Gastrocnemius medialis (tissue), 4 donors: ENCODE data around the gene FAM83F. TPM values are rescaled to one million over a fixed set of nuclear protein-coding genes. Genes with fewer than 3 reads are reported as not detected.

Experiments used
- ATAC-seq, 2 donors: fragments of 150-250 bp; one replicate each; pipeline ENCODE4 v1.9.1; 2016
- DNase-seq, 2 donors: peaks; one replicate each; pipeline ENCODE4 v3.0.0-alpha.2; 2019
- H3K27ac ChIP-seq, 4 donors: fragments of 200-600 bp; sonication (generic); 1 replicate in 1 of 4; 2 replicates in 3 of 4; pipeline ENCODE4 v1.5.1; 2016 to 2018; ENCODE audit warnings: mild to moderate bottlenecking in 2 of 4, moderate library complexity in 1 of 4
- H3K27me3 ChIP-seq, 3 donors: fragments of 200-600 bp; sonication (generic) in 2 of 3; 1 replicate in 1 of 3; 2 replicates in 2 of 3; pipeline versions ENCODE4 v1.5.1 to v1.6.0; 2016 to 2019; ENCODE audit warnings: mild to moderate bottlenecking in 1 of 3, moderate library complexity in 1 of 3
- H3K36me3 ChIP-seq, 2 donors: fragments of 200-600 bp; sonication (generic) in 1 of 2; one replicate each; pipeline ENCODE4 v1.5.1; 2017 to 2018
- H3K4me1 ChIP-seq, 2 donors: fragments of 200-600 bp; sonication (generic) in 1 of 2; one replicate each; pipeline ENCODE4 v1.5.1; 2016 to 2017; ENCODE audit warnings: mild to moderate bottlenecking in 2 of 2
- H3K4me3 ChIP-seq, 4 donors: fragments of 200-600 bp; sonication (generic) in 3 of 4; 1 replicate in 1 of 4; 2 replicates in 3 of 4; pipeline ENCODE4 v1.5.1; 2016 to 2019; ENCODE audit warnings: mild to moderate bottlenecking in 2 of 4
- H3K9me3 ChIP-seq, 3 donors: fragments of 200-600 bp; sonication (generic) in 2 of 3; 1 replicate in 1 of 3; 2 replicates in 2 of 3; pipeline ENCODE4 v1.5.1; 2016 to 2019
- CTCF ChIP-seq, 5 experiments: fragments of 450-650 bp in 3 of 5; fragments of 200-600 bp in 2 of 5; sonication (generic) in 2 of 5; IDR thresholded peaks in 4 of 5; conservative IDR thresholded peaks in 1 of 5; 1 replicate in 4 of 5; 2 replicates in 1 of 5; pipeline ENCODE4 v1.5.1; 2016 to 2019; ENCODE audit warnings: antibody characterized with exemption in 5 of 5, mild to moderate bottlenecking in 3 of 5, moderate library complexity in 3 of 5
- POLR2A ChIP-seq, 2 donors: fragments of 450-650 bp; IDR thresholded peaks; one replicate each; pipeline ENCODE4 v1.6.1; 2017; ENCODE audit warnings: antibody characterized with exemption in 2 of 2, mild to moderate bottlenecking in 2 of 2, moderate library complexity in 2 of 2
- in situ Hi-C, 4 donors: fragments of 200-750 bp; cut with MboI; loops; one replicate each; pipeline versions ENCODE4 v1.15.0 to v1.8.0; 2017; ENCODE audit warnings: low sequenced_read_pairs in 4 of 4
- intact Hi-C: fragments of 100-400 bp; cut with DNase I; formaldehyde crosslinking; loops from one replicate; pipeline ENCODE4 v1.15.1; 2023; ENCODE audit warnings: low total_unique reads
- total RNA-seq, 4 donors: library from RNA; depleted of rRNA; stranded (reverse); fragments of >200 nt; gene quantifications; one replicate each; pipeline versions ENCODE4 v1.1.0 to v1.2.3, GENCODE V29; 2016

FAM83F gene
- total RNA-seq, 4 donors from 2014 or later: 0.02 to 0.15 (median 0.07) TPM; not detected in 1

GRCh38 chr22:39988386-39989114, 6.2 kb upstream of the FAM83F start:
- Histone ChIP-seq H3K36me3 (no peaks in the 10 kb centered on the region), H3K4me3 (no peak overlapping the region), H3K9me3 (no peaks in the 10 kb centered on the region), H3K4me1 (peaks cover 0 to 5% of the 10 kb centered on the region in 2 donors), H3K27ac (no peak overlapping the region), H3K27me3 (peaks cover 0 to 8% (median 0%) of the 10 kb centered on the region in 3 donors)
- ATAC-seq: no peak
- no peak for DNase-seq
- in situ Hi-C loops (no loop called here), intact Hi-C loops (no loop called here)
- no peak for TF ChIP-seq POLR2A (IDR thresholded peaks at IDR 0.05)
- no peak for TF ChIP-seq CTCF (IDR thresholded peaks at IDR 0.05 in 4 of 5, conservative IDR thresholded peaks at IDR 0.05 in 1 of 5)

GRCh38 chr22:39989633-39990032, 5.1 kb upstream of the FAM83F start:
- H3K4me1 ChIP-seq: peaks cover 0 to 5% of the 10 kb centered on the region in 2 donors
- DNase-seq: no peak
- no peak overlapping the region for H3K4me3 ChIP-seq
- no peaks in the 10 kb centered on the region for H3K9me3 ChIP-seq
- no peak for TF ChIP-seq POLR2A (IDR thresholded peaks at IDR 0.05)
- no peak for TF ChIP-seq CTCF (IDR thresholded peaks at IDR 0.05 in 4 of 5, conservative IDR thresholded peaks at IDR 0.05 in 1 of 5)
- H3K27ac ChIP-seq: no peak overlapping the region
- intact Hi-C loops (no loop called here), in situ Hi-C loops (no loop called here)
- peaks cover 6 to 18% (median 7%) of the 10 kb centered on the region in 3 donors for H3K27me3 ChIP-seq
- no peaks in the 10 kb centered on the region for H3K36me3 ChIP-seq
- no peak for ATAC-seq

GRCh38 chr22:39990686-39991085, 4.1 kb upstream of the FAM83F start:
- H3K36me3 ChIP-seq: no peaks in the 10 kb centered on the region
- H3K4me1 ChIP-seq: peaks cover 0 to 5% of the 10 kb centered on the region in 2 donors
- in situ Hi-C loops: no loop called here
- no peak overlapping the region for H3K27ac ChIP-seq
- H3K9me3 ChIP-seq: no peaks in the 10 kb centered on the region
- H3K27me3 ChIP-seq: peaks cover 14 to 26% (median 14%) of the 10 kb centered on the region in 3 donors
- DNase-seq: no peak
- TF ChIP-seq CTCF (IDR thresholded peaks at IDR 0.05 in 4 of 5, conservative IDR thresholded peaks at IDR 0.05 in 1 of 5) (no peak), POLR2A (IDR thresholded peaks at IDR 0.05) (no peak)
- ATAC-seq: no peak
- intact Hi-C loops: no loop called here
- no peak overlapping the region for H3K4me3 ChIP-seq

GRCh38 chr22:39991159-39991860, 3.4 kb upstream of the FAM83F start:
- intact Hi-C loops: no loop called here
- ATAC-seq (no peak), DNase-seq (no peak)
- peaks cover 0 to 5% of the 10 kb centered on the region in 2 donors for H3K4me1 ChIP-seq
- H3K27me3 ChIP-seq: peaks cover 18 to 31% (median 20%) of the 10 kb centered on the region in 3 donors
- no peaks in the 10 kb centered on the region for H3K9me3 ChIP-seq
- in situ Hi-C loops: no loop called here
- H3K36me3 ChIP-seq: no peaks in the 10 kb centered on the region
- H3K4me3 ChIP-seq: no peak overlapping the region
- no peak overlapping the region for H3K27ac ChIP-seq
- no peak for TF ChIP-seq POLR2A (IDR thresholded peaks at IDR 0.05)
- TF ChIP-seq CTCF (IDR thresholded peaks at IDR 0.05 in 4 of 5, conservative IDR thresholded peaks at IDR 0.05 in 1 of 5): no peak
